Measurements from ENCODE around the gene ME3. TPM values are rescaled to one million over a fixed set of nuclear protein-coding genes. Genes with fewer than 3 reads are reported as not detected.
A peak's percentile ranks its signal among the peaks of the same experiment; 100 is the strongest.
"Not testable (repeated sequence)": the region's sequence is repeated elsewhere in the genome, so short reads cannot be mapped to it uniquely, and the experiment has no call there.

The ME3 gene
- total RNA-seq, 2 experiments from 2014 or later: 0.79 to 1.2 TPM

GRCh38 chr11:86433361-86434095 is 238.9 kb downstream of the ME3 start:
- not testable (repeated sequence) for H3K27me3 Mint-ChIP-seq; H3K4me1 Mint-ChIP-seq; H3K36me3 Mint-ChIP-seq; H3K4me3 Mint-ChIP-seq; DNase-seq; ATAC-seq (ENCODE audit: low read depth); H3K27ac Mint-ChIP-seq; H3K9me3 Mint-ChIP-seq
- POLR2A ChIA-PET: interaction anchor here (0.6 kb wide), 1 partner anchor 142 kb away, joined by 3 read pairs; no protein-coding TSS in a partner anchor

GRCh38 chr11:86431258-86431657 is 241.2 kb downstream of the ME3 start:
- H3K9me3 Mint-ChIP-seq: peaks cover 16% of the 10 kb centered on the region
- H3K27me3 Mint-ChIP-seq: peaks cover 13% of the 10 kb centered on the region
- H3K27ac Mint-ChIP-seq: peak overlapping the region; percentile 74
- ATAC-seq (ENCODE audit: low read depth) (peak; percentile 72), DNase-seq (peak; percentile 39)
- POLR2A ChIA-PET: no interaction called here
- H3K4me3 Mint-ChIP-seq: peak overlapping the region; percentile 75
- peaks cover 10% of the 10 kb centered on the region for H3K36me3 Mint-ChIP-seq
- peaks cover 1% of the 10 kb centered on the region for H3K4me1 Mint-ChIP-seq

- Mint-ChIP-seq H3K9me3 (peaks cover 14% of the 10 kb centered on the region), H3K27ac (no peak overlapping the region), H3K4me1 (no peaks in the 10 kb centered on the region), H3K27me3 (peaks cover 11% of the 10 kb centered on the region), H3K4me3 (no peak overlapping the region), H3K36me3 (peaks cover 7% of the 10 kb centered on the region)
- POLR2A ChIA-PET: no interaction called here
- DNase-seq: no peak
- ATAC-seq (ENCODE audit: low read depth): no peak
These were observed 245.0 kb downstream of the ME3 start for GRCh38 chr11:86427441-86427840.

- POLR2A ChIA-PET; ATAC-seq (ENCODE audit: low read depth); DNase-seq; H3K9me3 Mint-ChIP-seq; H3K4me3 Mint-ChIP-seq; H3K36me3 Mint-ChIP-seq; H3K4me1 Mint-ChIP-seq; H3K27me3 Mint-ChIP-seq; H3K27ac Mint-ChIP-seq: not testable (repeated sequence)
These were observed 248.9 kb downstream of the ME3 start for GRCh38 chr11:86423488-86423887.

- Mint-ChIP-seq H3K27ac (no peak overlapping the region), H3K36me3 (no peaks in the 10 kb centered on the region), H3K4me3 (no peak overlapping the region), H3K9me3 (peaks cover 3% of the 10 kb centered on the region), H3K4me1 (peaks cover 2% of the 10 kb centered on the region), H3K27me3 (peaks cover 2% of the 10 kb centered on the region)
- DNase-seq: no peak
- POLR2A ChIA-PET: no interaction called here
- ATAC-seq (ENCODE audit: low read depth): no peak
These were observed 250.0 kb downstream of the ME3 start for GRCh38 chr11:86422371-86422770.

GRCh38 chr11:86421946-86422345 is 250.5 kb downstream of the ME3 start:
- ATAC-seq (ENCODE audit: low read depth) (no peak), DNase-seq (no peak)
- peaks cover 1% of the 10 kb centered on the region for H3K9me3 Mint-ChIP-seq
- peaks cover 2% of the 10 kb centered on the region for H3K27me3 Mint-ChIP-seq
- no peak overlapping the region for H3K4me3 Mint-ChIP-seq
- no peak overlapping the region for H3K27ac Mint-ChIP-seq
- H3K36me3 Mint-ChIP-seq: no peaks in the 10 kb centered on the region
- H3K4me1 Mint-ChIP-seq: peaks cover 2% of the 10 kb centered on the region
- POLR2A ChIA-PET: no interaction called here

GRCh38 chr11:86418917-86419316 is 253.5 kb downstream of the ME3 start:
- H3K4me3 Mint-ChIP-seq: no peak overlapping the region
- H3K27ac Mint-ChIP-seq: no peak overlapping the region
- POLR2A ChIA-PET: interaction anchor here (1.2 kb wide), 1 partner anchor 28 kb away, joined by 3 read pairs; no protein-coding TSS in a partner anchor
- peaks cover 2% of the 10 kb centered on the region for H3K4me1 Mint-ChIP-seq
- DNase-seq (no peak), ATAC-seq (ENCODE audit: low read depth) (peak; percentile 56)
- H3K36me3 Mint-ChIP-seq: no peaks in the 10 kb centered on the region
- H3K27me3 Mint-ChIP-seq: no peaks in the 10 kb centered on the region
- no peaks in the 10 kb centered on the region for H3K9me3 Mint-ChIP-seq

GRCh38 chr11:86418513-86418912 is 253.9 kb downstream of the ME3 start:
- H3K4me3 Mint-ChIP-seq: no peak overlapping the region
- peaks cover 2% of the 10 kb centered on the region for H3K4me1 Mint-ChIP-seq
- no peaks in the 10 kb centered on the region for H3K27me3 Mint-ChIP-seq
- H3K27ac Mint-ChIP-seq: no peak overlapping the region
- POLR2A ChIA-PET: no interaction called here
- H3K36me3 Mint-ChIP-seq: no peaks in the 10 kb centered on the region
- DNase-seq (no peak), ATAC-seq (ENCODE audit: low read depth) (no peak)
- no peaks in the 10 kb centered on the region for H3K9me3 Mint-ChIP-seq

GRCh38 chr11:86418106-86418505 is 254.3 kb downstream of the ME3 start:
- H3K4me3 Mint-ChIP-seq: no peak overlapping the region
- POLR2A ChIA-PET: no interaction called here
- ATAC-seq (ENCODE audit: low read depth) (no peak), DNase-seq (no peak)
- no peaks in the 10 kb centered on the region for H3K27me3 Mint-ChIP-seq
- H3K4me1 Mint-ChIP-seq: peaks cover 2% of the 10 kb centered on the region
- no peak overlapping the region for H3K27ac Mint-ChIP-seq
- H3K9me3 Mint-ChIP-seq: no peaks in the 10 kb centered on the region
- no peaks in the 10 kb centered on the region for H3K36me3 Mint-ChIP-seq

GRCh38 chr11:86416951-86417350 is 255.5 kb downstream of the ME3 start:
- H3K4me1 Mint-ChIP-seq; H3K36me3 Mint-ChIP-seq; DNase-seq; POLR2A ChIA-PET; H3K9me3 Mint-ChIP-seq; ATAC-seq (ENCODE audit: low read depth); H3K4me3 Mint-ChIP-seq; H3K27ac Mint-ChIP-seq; H3K27me3 Mint-ChIP-seq: not testable (repeated sequence)

GRCh38 chr11:86416494-86416893 is 255.9 kb downstream of the ME3 start:
- Mint-ChIP-seq H3K4me1 (peaks cover 2% of the 10 kb centered on the region), H3K9me3 (no peaks in the 10 kb centered on the region), H3K27me3 (no peaks in the 10 kb centered on the region), H3K36me3 (no peaks in the 10 kb centered on the region), H3K27ac (no peak overlapping the region), H3K4me3 (no peak overlapping the region)
- POLR2A ChIA-PET: no interaction called here
- DNase-seq (no peak), ATAC-seq (ENCODE audit: low read depth) (no peak)

GRCh38 chr11:86415026-86415425 is 257.4 kb downstream of the ME3 start:
- no peak overlapping the region for H3K27ac Mint-ChIP-seq
- peaks cover 2% of the 10 kb centered on the region for H3K4me1 Mint-ChIP-seq
- H3K36me3 Mint-ChIP-seq: no peaks in the 10 kb centered on the region
- ATAC-seq (ENCODE audit: low read depth): no peak
- no peaks in the 10 kb centered on the region for H3K27me3 Mint-ChIP-seq
- no peaks in the 10 kb centered on the region for H3K9me3 Mint-ChIP-seq
- DNase-seq: no peak
- no peak overlapping the region for H3K4me3 Mint-ChIP-seq
- POLR2A ChIA-PET: interaction anchor here (0.6 kb wide), 1 partner anchor 766 kb away, joined by 4 read pairs; no protein-coding TSS in a partner anchor

GRCh38 chr11:86414032-86414431 is 258.4 kb downstream of the ME3 start:
- peaks cover 2% of the 10 kb centered on the region for H3K4me1 Mint-ChIP-seq
- no peaks in the 10 kb centered on the region for H3K36me3 Mint-ChIP-seq
- no peak overlapping the region for H3K4me3 Mint-ChIP-seq
- H3K27ac Mint-ChIP-seq: no peak overlapping the region
- H3K27me3 Mint-ChIP-seq: no peaks in the 10 kb centered on the region
- H3K9me3 Mint-ChIP-seq: no peaks in the 10 kb centered on the region
- POLR2A ChIA-PET: no interaction called here
- no peak for DNase-seq
- no peak for ATAC-seq (ENCODE audit: low read depth)

- Mint-ChIP-seq H3K9me3 (no peaks in the 10 kb centered on the region), H3K36me3 (no peaks in the 10 kb centered on the region), H3K4me1 (no peaks in the 10 kb centered on the region), H3K27ac (no peak overlapping the region), H3K27me3 (no peaks in the 10 kb centered on the region), H3K4me3 (no peak overlapping the region)
- no peak for ATAC-seq (ENCODE audit: low read depth)
- DNase-seq: no peak
- POLR2A ChIA-PET: no interaction called here
These were observed 263.6 kb downstream of the ME3 start for GRCh38 chr11:86408845-86409244.

Data from activated naive CD8-positive, alpha-beta T cell treated with anti-CD3 and anti-CD28 coated beads, Interleukin-2, amount 10 ng/mL, durations not matched to agents 7 days and 5 days (primary cell).